ENCODE results near the gene MYO1H. TPM values are rescaled to one million over a fixed set of nuclear protein-coding genes. Genes with fewer than 3 reads are reported as not detected.

The MYO1H gene, protein sequence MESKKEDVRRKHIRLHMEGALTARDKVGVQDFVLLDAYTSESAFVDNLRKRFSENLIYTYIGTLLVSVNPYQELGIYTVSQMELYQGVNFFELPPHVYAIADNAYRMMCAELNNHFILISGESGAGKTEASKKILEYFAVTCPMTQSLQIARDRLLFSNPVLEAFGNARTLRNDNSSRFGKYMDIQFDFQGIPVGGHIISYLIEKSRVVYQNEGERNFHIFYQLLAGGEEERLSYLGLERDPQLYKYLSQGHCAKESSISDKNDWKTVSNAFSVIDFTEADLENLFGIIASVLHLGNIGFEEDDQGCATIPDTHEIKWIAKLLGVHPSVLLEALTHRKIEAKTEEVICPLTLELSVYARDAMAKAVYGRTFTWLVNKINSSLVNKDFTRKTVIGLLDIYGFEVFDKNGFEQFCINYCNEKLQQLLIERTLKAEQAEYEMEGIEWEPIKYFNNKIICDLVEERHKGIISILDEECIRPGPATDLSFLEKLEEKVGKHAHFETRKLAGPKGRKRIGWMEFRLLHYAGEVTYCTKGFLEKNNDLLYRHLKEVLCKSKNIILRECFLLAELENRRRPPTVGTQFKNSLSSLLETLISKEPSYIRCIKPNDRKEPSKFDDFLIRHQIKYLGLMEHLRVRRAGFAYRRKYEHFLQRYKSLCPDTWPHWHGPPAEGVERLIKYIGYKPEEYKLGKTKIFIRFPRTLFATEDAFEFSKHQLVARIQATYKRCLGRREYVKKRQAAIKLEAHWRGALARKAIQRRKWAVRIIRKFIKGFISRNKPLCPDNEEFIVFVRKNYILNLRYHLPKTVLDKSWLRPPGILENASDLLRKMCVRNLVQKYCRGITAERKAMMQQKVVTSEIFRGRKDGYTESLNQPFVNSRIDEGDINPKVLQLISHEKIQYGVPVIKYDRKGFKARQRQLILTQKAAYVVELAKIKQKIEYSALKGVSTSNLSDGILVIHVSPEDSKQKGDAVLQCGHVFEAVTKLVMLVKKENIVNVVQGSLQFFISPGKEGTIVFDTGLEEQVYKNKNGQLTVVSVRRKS
- not detected in 2 replicates for total RNA-seq

GRCh38 chr12:109347589-109347988, at the start of gene MYO1H:
Gene MYO1H (plus strand): TSS chr12:109347900. CDS start chr12:109347961, 61 bp downstream.
- TF ChIP-seq, protein P1, sequence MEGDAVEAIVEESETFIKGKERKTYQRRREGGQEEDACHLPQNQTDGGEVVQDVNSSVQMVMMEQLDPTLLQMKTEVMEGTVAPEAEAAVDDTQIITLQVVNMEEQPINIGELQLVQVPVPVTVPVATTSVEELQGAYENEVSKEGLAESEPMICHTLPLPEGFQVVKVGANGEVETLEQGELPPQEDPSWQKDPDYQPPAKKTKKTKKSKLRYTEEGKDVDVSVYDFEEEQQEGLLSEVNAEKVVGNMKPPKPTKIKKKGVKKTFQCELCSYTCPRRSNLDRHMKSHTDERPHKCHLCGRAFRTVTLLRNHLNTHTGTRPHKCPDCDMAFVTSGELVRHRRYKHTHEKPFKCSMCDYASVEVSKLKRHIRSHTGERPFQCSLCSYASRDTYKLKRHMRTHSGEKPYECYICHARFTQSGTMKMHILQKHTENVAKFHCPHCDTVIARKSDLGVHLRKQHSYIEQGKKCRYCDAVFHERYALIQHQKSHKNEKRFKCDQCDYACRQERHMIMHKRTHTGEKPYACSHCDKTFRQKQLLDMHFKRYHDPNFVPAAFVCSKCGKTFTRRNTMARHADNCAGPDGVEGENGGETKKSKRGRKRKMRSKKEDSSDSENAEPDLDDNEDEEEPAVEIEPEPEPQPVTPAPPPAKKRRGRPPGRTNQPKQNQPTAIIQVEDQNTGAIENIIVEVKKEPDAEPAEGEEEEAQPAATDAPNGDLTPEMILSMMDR (IDR thresholded peaks at IDR 0.05; ENCODE audit: insufficient read depth, low read depth, low read length): no peak
- H3K4me3 ChIP-seq (ENCODE audit: low read depth, low read length): no peak within 1 kb of the TSS
- no peak for DNase-seq (ENCODE audit: low read depth)

- DNase-seq (ENCODE audit: low read depth): no peak
- TF ChIP-seq, protein P1 (IDR thresholded peaks at IDR 0.05; ENCODE audit: insufficient read depth, low read depth, low read length): no peak
- H3K4me3 ChIP-seq (ENCODE audit: low read depth, low read length): no peak overlapping the region
These were observed 47.9 kb upstream of the MYO1H start for GRCh38 chr12:109299849-109300248.

DNA sequence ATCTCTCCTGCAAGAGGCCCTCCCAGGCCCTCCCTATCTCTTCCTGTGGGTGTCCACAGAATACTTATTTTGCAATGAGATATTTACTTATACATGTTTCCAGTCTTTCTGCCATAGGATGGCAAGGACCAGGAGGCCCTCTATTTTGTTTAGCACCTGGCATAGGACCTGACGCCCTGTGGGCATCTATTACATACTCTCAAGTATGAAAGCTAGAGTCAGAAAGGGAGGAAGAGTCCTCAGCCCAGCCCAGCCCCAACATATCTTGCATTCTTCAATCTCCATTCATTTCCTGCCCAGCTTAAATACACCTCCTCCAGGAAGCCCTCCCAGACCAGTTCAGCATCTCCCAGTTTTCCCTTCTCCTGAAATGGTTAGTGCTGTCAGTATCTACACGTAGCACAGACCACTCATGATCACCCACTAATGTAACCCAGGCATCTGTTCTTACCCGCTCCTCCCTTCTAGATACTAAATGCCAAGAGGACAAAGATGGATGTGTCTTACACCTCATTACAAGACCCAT, 46.0 kb upstream of the MYO1H start:
- TF ChIP-seq, protein P1 (IDR thresholded peaks at IDR 0.05; ENCODE audit: insufficient read depth, low read depth, low read length): no peak
- no peak overlapping the region for H3K4me3 ChIP-seq (ENCODE audit: low read depth, low read length)
- DNase-seq (ENCODE audit: low read depth): no peak

GRCh38 chr12:109302358-109302757, 45.3 kb upstream of the MYO1H start:
- TF ChIP-seq, protein P1 (IDR thresholded peaks at IDR 0.05; ENCODE audit: insufficient read depth, low read depth, low read length): no peak
- no peak for DNase-seq (ENCODE audit: low read depth)
- no peak overlapping the region for H3K4me3 ChIP-seq (ENCODE audit: low read depth, low read length)

GRCh38 chr12:109302770-109303169, 44.9 kb upstream of the MYO1H start:
- no peak overlapping the region for H3K4me3 ChIP-seq (ENCODE audit: low read depth, low read length)
- TF ChIP-seq, protein P1 (IDR thresholded peaks at IDR 0.05; ENCODE audit: insufficient read depth, low read depth, low read length): no peak
- DNase-seq (ENCODE audit: low read depth): no peak

DNA sequence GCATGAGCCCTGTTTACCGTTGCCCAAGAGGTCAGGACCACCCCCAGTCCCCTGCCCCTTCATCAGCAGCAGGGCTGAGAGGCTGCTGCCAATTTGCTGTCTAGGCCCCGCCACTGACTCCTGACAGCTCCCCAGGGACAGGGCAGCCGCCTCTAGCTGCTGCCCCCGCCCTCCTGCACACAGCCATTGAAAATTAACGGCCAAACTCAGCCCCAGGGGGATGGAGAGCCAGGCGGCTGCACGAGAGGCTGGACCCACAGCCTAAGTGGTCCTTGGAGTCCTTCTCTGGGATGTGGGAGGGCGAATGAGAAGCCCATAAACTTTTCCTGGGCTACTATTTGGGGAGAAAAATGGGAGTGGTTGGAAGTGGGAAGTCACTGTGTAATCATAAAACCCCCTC, 43.2 kb upstream of the MYO1H start:
- no peak for DNase-seq (ENCODE audit: low read depth)
- H3K4me3 ChIP-seq (ENCODE audit: low read depth, low read length): no peak overlapping the region
- TF ChIP-seq, protein P1 (IDR thresholded peaks at IDR 0.05; ENCODE audit: insufficient read depth, low read depth, low read length): no peak
